Mesenchymal stem cell (in vitro differentiated cells and primary cell): ENCODE data around the gene ZSWIM4.

ENCODE experiments used
- DNase-seq: peaks from one replicate; pipeline ENCODE4 v3.0.0-alpha.2; 2013
- H2AFZ ChIP-seq: one replicate; pipeline ENCODE4 v1.6.1; 2013; ENCODE audit warnings: low read depth, mild to moderate bottlenecking, control low read depth, inconsistent platforms, low read length, moderate library complexity
- H2AK5ac ChIP-seq: 2 replicates; pipeline ENCODE4 v1.6.1; 2013; ENCODE audit warnings: low read length, moderate library complexity, mild to moderate bottlenecking, inconsistent platforms; ENCODE audit not compliant: severe bottlenecking
- H2BK120ac ChIP-seq: one replicate; pipeline ENCODE4 v1.6.1; 2013; ENCODE audit warnings: low read depth, mild to moderate bottlenecking, inconsistent platforms, low read length, moderate library complexity
- H2BK12ac ChIP-seq, 2 experiments: one replicate each; pipeline ENCODE4 v1.6.1; 2013; ENCODE audit warnings: inconsistent platforms in 2 of 2, low read length in 2 of 2, mild to moderate bottlenecking in 2 of 2, moderate library complexity in 2 of 2, control low read depth in 1 of 2
- H2BK15ac ChIP-seq: one replicate; pipeline ENCODE4 v1.6.1; 2013; ENCODE audit warnings: mild to moderate bottlenecking, low read depth, inconsistent platforms; ENCODE audit not compliant: poor library complexity, severe bottlenecking
- H2BK5ac ChIP-seq: 2 replicates; pipeline ENCODE4 v1.6.1; 2013; ENCODE audit warnings: low read depth, mild to moderate bottlenecking, low read length, control low read depth, inconsistent platforms; ENCODE audit not compliant: poor library complexity, severe bottlenecking
- H3K14ac ChIP-seq, 2 experiments: one replicate each; pipeline ENCODE4 v1.6.1; 2013; ENCODE audit warnings: inconsistent platforms in 2 of 2, low read length in 2 of 2, control low read depth in 1 of 2, mild to moderate bottlenecking in 1 of 2, moderate library complexity in 1 of 2
- H3K18ac ChIP-seq, 2 experiments: one replicate each; pipeline ENCODE4 v1.6.1; 2013; ENCODE audit warnings: inconsistent platforms in 2 of 2, low read length in 2 of 2, control low read depth in 1 of 2, low read depth in 1 of 2, mild to moderate bottlenecking in 1 of 2
- H3K23ac ChIP-seq, 2 experiments: one replicate each; pipeline ENCODE4 v1.6.1; 2013; ENCODE audit warnings: inconsistent platforms in 2 of 2, low read length in 2 of 2, mild to moderate bottlenecking in 2 of 2, moderate library complexity in 2 of 2, control low read depth in 1 of 2
- H3K27ac ChIP-seq: 2 replicates; pipeline ENCODE4 v1.5.1; 2013; ENCODE audit warnings: mild to moderate bottlenecking, moderate library complexity, low read length, control low read depth, inconsistent platforms; ENCODE audit not compliant: poor library complexity, severe bottlenecking
- H3K27me3 ChIP-seq, 2 experiments: 2 replicates each; pipeline versions ENCODE4 v1.6.1 to v1.7.0; 2013; ENCODE audit warnings: low read length in 2 of 2, mild to moderate bottlenecking in 2 of 2, moderate library complexity in 2 of 2, control low read depth in 1 of 2, inconsistent platforms in 1 of 2; ENCODE audit not compliant: control insufficient read depth in 1 of 2, insufficient read depth in 1 of 2
- H3K36me3 ChIP-seq, 2 experiments: 2 replicates each; pipeline versions ENCODE4 v1.6.1 to v1.7.0; 2013; ENCODE audit warnings: low read length in 2 of 2, control low read depth in 1 of 2, inconsistent platforms in 1 of 2, low read depth in 1 of 2, mild to moderate bottlenecking in 1 of 2; ENCODE audit not compliant: insufficient read depth in 2 of 2, control insufficient read depth in 1 of 2
- H3K4ac ChIP-seq, 2 experiments: one replicate each; pipeline ENCODE4 v1.6.1; 2013; ENCODE audit warnings: inconsistent platforms in 2 of 2, low read length in 2 of 2, mild to moderate bottlenecking in 2 of 2, moderate library complexity in 2 of 2, control low read depth in 1 of 2, low read depth in 1 of 2
- H3K4me1 ChIP-seq: 2 replicates; pipeline ENCODE4 v1.6.1; 2013; ENCODE audit warnings: low read depth, low read length, control low read depth; ENCODE audit not compliant: control insufficient read depth, insufficient read depth
- H3K4me2 ChIP-seq: 2 replicates; pipeline ENCODE4 v1.6.1; 2013; ENCODE audit warnings: low read length, mild to moderate bottlenecking, inconsistent platforms; ENCODE audit not compliant: poor library complexity, severe bottlenecking
- H3K4me3 ChIP-seq, 2 experiments: 2 replicates each; pipeline versions ENCODE4 v1.5.1 to v1.7.0; 2013; ENCODE audit warnings: low read length in 2 of 2, mild to moderate bottlenecking in 2 of 2, control low read depth in 1 of 2, low read depth in 1 of 2; ENCODE audit not compliant: insufficient read depth in 1 of 2
- H3K79me1 ChIP-seq: replicated peaks from 2 replicates; pipeline ENCODE4 v1.6.1; 2013; ENCODE audit warnings: mild to moderate bottlenecking, control low read depth, low read length, inconsistent platforms; ENCODE audit not compliant: poor library complexity, severe bottlenecking
- H3K9ac ChIP-seq: 2 replicates; pipeline ENCODE4 v1.7.0; 2013; ENCODE audit warnings: mild to moderate bottlenecking, low read length, moderate library complexity
- H3K9me3 ChIP-seq: 2 replicates; pipeline ENCODE4 v1.7.0; 2013; ENCODE audit warnings: mild to moderate bottlenecking, low read length; ENCODE audit not compliant: control insufficient read depth
- H4K8ac ChIP-seq: one replicate; pipeline ENCODE4 v1.6.1; 2013; ENCODE audit warnings: inconsistent platforms, mild to moderate bottlenecking, low read length, moderate library complexity
- H4K91ac ChIP-seq: one replicate; pipeline ENCODE4 v1.6.1; 2013; ENCODE audit warnings: mild to moderate bottlenecking, low read length, inconsistent platforms
- WGBS: methylation state at CpG from one replicate; pipeline ENCODE4 v1.1.7; 2013; ENCODE audit warnings: mixed read lengths; 5-methylcytosine and 5-hydroxymethylcytosine counted together

ZSWIM4 gene

GRCh38 chr19:13838435-13839129, 43.3 kb downstream of the ZSWIM4 start:
- H2BK15ac ChIP-seq: peak overlapping the region; percentile 73
- peak overlapping the region; percentile 6 for H4K91ac ChIP-seq
- DNase-seq: peak; percentile 77
- no peaks in the 10 kb centered on the region for H3K27me3 ChIP-seq
- peak overlapping the region; percentile 73 for H2BK5ac ChIP-seq
- peaks cover 4% of the 10 kb centered on the region for H3K79me1 ChIP-seq
- H3K9me3 ChIP-seq: no peaks in the 10 kb centered on the region
- H3K18ac ChIP-seq: peak overlapping the region; percentile 88 to 93
- H2AK5ac ChIP-seq: peak overlapping the region; percentile 69
- no peak overlapping the region for H3K23ac ChIP-seq
- H3K14ac ChIP-seq: no peak overlapping the region
- peak overlapping the region; percentile 95 for H3K9ac ChIP-seq
- 76% methylated on average over 18 of the region's 18 CpGs for WGBS
- peak overlapping the region; percentile 56 to 82 for H3K4me3 ChIP-seq
- peaks cover 36 to 57% of the 10 kb centered on the region in 2 experiments for H3K36me3 ChIP-seq
- peak overlapping the region in 1 of 2 experiments; percentile 69 for H2BK12ac ChIP-seq
- H3K4me2 ChIP-seq: peak overlapping the region; percentile 93
- H3K4me1 ChIP-seq: peaks cover 59% of the 10 kb centered on the region
- H3K4ac ChIP-seq: peak overlapping the region; percentile 40 to 73
- H2BK120ac ChIP-seq: no peak overlapping the region
- no peak overlapping the region for H2AFZ ChIP-seq
- H4K8ac ChIP-seq: peak overlapping the region; percentile 66
- peak overlapping the region; percentile 96 for H3K27ac ChIP-seq

- WGBS: 49% methylated on average over 36 of the region's 36 CpGs
- Histone ChIP-seq H3K9me3 (no peaks in the 10 kb centered on the region), H2BK5ac (peak overlapping the region; percentile 73), H3K4me1 (peaks cover 59% of the 10 kb centered on the region), H3K4me3 (peak overlapping the region; percentile 56 to 82), H3K4ac (peak overlapping the region; percentile 87 to 93), H2BK15ac (peak overlapping the region; percentile 73), H4K91ac (peak overlapping the region; percentile 96), H3K23ac (peak overlapping the region in 1 of 2 experiments; percentile 35), H3K79me1 (peaks cover 4% of the 10 kb centered on the region), H3K4me2 (peak overlapping the region; percentile 93), H2BK12ac (peak overlapping the region; percentile 69 to 74), H3K27me3 (no peaks in the 10 kb centered on the region), H3K36me3 (peaks cover 30 to 50% of the 10 kb centered on the region in 2 experiments), H3K9ac (peak overlapping the region; percentile 95), H3K14ac (peak overlapping the region in 1 of 2 experiments; percentile 76), H2AK5ac (peak overlapping the region; percentile 96), H3K18ac (peak overlapping the region; percentile 88 to 93), H2BK120ac (peak overlapping the region; percentile 65), H3K27ac (peak overlapping the region; percentile 96), H2AFZ (no peak overlapping the region), H4K8ac (peak overlapping the region; percentile 66)
- DNase-seq: peak; percentile 86
These were observed 44.1 kb downstream of the ZSWIM4 start for GRCh38 chr19:13839130-13839937.

GRCh38 chr19:13839938-13840304, 44.7 kb downstream of the ZSWIM4 start:
- H3K9ac ChIP-seq: peak overlapping the region; percentile 95
- H3K27me3 ChIP-seq: no peaks in the 10 kb centered on the region

More at GRCh38 chr19:13839938-13840304, 44.7 kb downstream of the ZSWIM4 start:
- Histone ChIP-seq H2BK120ac (peak overlapping the region; percentile 65), H2BK15ac (no peak overlapping the region), H3K4ac (no peak overlapping the region), H3K79me1 (peaks cover 4% of the 10 kb centered on the region), H3K4me1 (peaks cover 57% of the 10 kb centered on the region), H3K36me3 (peaks cover 24 to 45% of the 10 kb centered on the region in 2 experiments), H3K14ac (no peak overlapping the region), H3K4me2 (peak overlapping the region; percentile 93), H3K9me3 (no peaks in the 10 kb centered on the region), H2AFZ (no peak overlapping the region), H3K4me3 (peak overlapping the region; percentile 56 to 82), H2BK5ac (peak overlapping the region; percentile 59), H3K27ac (peak overlapping the region; percentile 53), H2AK5ac (peak overlapping the region; percentile 33), H3K18ac (peak overlapping the region in 1 of 2 experiments; percentile 78), H4K8ac (no peak overlapping the region), H3K23ac (no peak overlapping the region), H4K91ac (peak overlapping the region; percentile 47), H2BK12ac (peak overlapping the region in 1 of 2 experiments; percentile 28)
- WGBS: 63% methylated on average over 5 of the region's 6 CpGs
- peak; percentile 87 for DNase-seq
